NB4 (cell line): ENCODE results near the gene MEGF9.

ENCODE experiments used
- DNase-seq: peaks from one replicate; pipeline ENCODE4 v3.0.0; 2010; ENCODE audit warnings: low read depth
- H3K4me3 ChIP-seq: one replicate; pipeline ENCODE4 v1.5.1; 2011; ENCODE audit warnings: mild to moderate bottlenecking, low read depth, low read length, moderate library complexity
- MYC ChIP-seq: IDR thresholded peaks from 2 replicates; pipeline ENCODE4 v1.6.1; 2011; ENCODE audit warnings: low read depth, low read length
- POLR2A ChIP-seq: IDR thresholded peaks from 2 replicates; pipeline ENCODE4 v1.6.1; 2011; ENCODE audit warnings: mild to moderate bottlenecking; ENCODE audit not compliant: insufficient read length; ENCODE audit errors: extremely low read depth
- TF ChIP-seq, protein P1 (sequence below): IDR thresholded peaks from 2 replicates; pipeline ENCODE4 v1.6.1; 2011; ENCODE audit warnings: low read depth, low read length
- TF ChIP-seq, protein P2 (sequence below): IDR thresholded peaks from one replicate; pipeline ENCODE4 v1.5.1; 2012; ENCODE audit warnings: low read depth, low read length

Gene MEGF9

DNA sequence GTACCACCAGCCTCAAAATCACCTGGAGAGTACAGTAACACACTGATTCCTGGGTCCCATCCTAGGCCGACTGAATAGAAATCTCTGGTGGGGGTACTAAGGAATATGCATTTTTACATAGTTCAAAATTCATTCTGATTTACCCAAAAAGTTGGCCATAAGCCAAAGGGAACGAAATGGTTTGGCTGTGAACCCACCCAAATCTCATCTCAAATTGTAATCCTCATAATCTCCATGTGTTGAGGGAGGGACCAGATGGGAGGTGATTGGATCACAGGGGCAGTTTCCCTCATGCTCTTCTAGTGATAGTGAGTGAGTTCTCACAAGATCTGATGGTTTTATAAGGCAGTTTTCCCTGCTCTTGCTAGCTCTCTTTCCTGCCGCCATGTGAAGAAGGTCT, 31.1 kb downstream of the MEGF9 start:
- DNase-seq, result no peak
- TF ChIP-seq POLR2A (no peak), MYC (no peak)
- TF ChIP-seq, protein P1, sequence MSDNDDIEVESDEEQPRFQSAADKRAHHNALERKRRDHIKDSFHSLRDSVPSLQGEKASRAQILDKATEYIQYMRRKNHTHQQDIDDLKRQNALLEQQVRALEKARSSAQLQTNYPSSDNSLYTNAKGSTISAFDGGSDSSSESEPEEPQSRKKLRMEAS, result no peak
- TF ChIP-seq, protein P2, sequence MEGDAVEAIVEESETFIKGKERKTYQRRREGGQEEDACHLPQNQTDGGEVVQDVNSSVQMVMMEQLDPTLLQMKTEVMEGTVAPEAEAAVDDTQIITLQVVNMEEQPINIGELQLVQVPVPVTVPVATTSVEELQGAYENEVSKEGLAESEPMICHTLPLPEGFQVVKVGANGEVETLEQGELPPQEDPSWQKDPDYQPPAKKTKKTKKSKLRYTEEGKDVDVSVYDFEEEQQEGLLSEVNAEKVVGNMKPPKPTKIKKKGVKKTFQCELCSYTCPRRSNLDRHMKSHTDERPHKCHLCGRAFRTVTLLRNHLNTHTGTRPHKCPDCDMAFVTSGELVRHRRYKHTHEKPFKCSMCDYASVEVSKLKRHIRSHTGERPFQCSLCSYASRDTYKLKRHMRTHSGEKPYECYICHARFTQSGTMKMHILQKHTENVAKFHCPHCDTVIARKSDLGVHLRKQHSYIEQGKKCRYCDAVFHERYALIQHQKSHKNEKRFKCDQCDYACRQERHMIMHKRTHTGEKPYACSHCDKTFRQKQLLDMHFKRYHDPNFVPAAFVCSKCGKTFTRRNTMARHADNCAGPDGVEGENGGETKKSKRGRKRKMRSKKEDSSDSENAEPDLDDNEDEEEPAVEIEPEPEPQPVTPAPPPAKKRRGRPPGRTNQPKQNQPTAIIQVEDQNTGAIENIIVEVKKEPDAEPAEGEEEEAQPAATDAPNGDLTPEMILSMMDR, result no peak
- H3K4me3 ChIP-seq, result no peak overlapping the region

DNA sequence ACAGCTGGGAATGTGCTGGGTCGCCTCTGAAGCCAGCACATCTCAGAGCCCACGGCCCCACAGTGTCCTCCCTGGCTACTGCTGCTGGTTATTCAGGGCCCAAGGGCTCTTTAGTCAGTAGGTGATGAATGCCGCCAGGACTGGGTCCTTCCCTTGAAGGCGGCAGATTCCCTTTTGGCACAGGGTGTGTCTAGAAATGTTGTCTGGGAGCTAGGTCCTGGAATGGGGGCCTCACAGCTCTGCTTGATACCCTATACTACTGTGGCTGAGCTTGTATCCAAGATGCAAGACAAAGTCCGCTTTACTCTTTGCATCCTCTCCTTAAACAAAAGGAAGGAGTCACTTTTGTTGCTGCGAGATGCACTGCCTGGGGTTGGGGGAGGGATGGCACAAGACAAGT, 33.1 kb downstream of the MEGF9 start:
- TF ChIP-seq, protein P2, result no peak
- TF ChIP-seq MYC, result no peak
- TF ChIP-seq POLR2A, result no peak
- TF ChIP-seq, protein P1, result no peak
- DNase-seq, result no peak
- H3K4me3 ChIP-seq, result no peak overlapping the region

DNA sequence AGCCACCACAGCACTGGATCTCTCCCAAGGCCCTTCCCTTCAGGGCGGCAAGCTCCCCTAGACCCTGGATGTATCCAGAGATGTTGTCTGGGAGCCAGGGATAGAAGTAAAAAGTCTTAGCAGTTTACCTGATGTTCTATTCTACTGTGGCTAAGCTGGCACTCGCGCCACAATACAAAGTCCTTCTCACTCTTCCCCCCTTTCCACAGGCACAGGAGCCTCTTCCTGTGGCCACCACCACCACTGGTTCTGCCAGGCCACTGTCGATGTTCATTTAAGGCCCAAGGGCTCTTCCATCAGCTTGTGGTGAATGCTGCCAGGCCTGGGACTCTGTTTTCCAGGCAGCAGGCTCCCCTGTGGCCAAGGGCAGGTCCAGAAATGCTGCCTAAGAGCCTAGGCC, 33.7 kb downstream of the MEGF9 start:
- H3K4me3 ChIP-seq, result no peak overlapping the region
- DNase-seq, result no peak
- TF ChIP-seq, protein P1, result no peak
- TF ChIP-seq, protein P2, result no peak
- no peak for TF ChIP-seq POLR2A

DNA sequence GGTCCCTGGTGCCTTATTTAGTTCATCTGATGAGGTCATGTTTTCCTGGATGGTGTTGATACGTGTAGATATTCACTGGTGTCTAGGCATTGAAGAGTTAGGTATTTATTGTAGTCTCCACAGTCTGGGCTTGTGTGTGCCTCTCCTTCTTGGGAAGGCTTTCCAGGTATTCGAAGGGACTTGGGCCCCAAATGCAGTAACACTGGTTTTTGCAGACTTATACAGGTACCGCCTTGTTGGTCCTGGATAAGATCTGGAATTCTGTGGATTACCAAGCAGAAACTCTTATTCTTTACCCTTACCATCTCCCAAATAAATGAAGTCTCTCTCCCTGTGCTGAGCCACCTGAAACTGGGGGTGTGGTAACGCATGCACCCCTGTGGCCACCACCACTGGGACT, 34.1 kb downstream of the MEGF9 start:
- H3K4me3 ChIP-seq, result no peak overlapping the region
- TF ChIP-seq MYC, result no peak
- no peak for TF ChIP-seq POLR2A
- TF ChIP-seq, protein P2, result no peak
- TF ChIP-seq, protein P1, result no peak
- DNase-seq, result no peak

DNA sequence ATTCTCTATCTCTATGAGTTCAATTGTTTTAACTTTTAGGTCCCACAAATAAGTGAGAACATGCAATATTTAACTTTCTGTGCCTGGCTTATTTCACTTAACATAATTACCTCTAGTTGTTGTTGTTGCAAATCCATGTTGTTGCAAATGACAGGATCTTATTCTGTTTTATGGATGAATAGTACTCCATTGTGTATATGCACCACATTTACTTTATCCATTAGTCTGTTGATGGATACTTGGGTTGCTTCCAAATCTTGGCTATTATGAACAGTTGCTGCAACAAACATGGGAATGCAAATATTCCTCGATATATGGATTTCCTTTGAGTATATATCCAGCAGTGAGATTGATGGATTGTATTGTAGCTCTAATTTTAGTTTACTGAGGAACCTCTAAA, 36.3 kb downstream of the MEGF9 start:
- no peak for TF ChIP-seq POLR2A
- TF ChIP-seq, protein P1, result no peak
- TF ChIP-seq, protein P2, result no peak
- TF ChIP-seq MYC, result no peak
- no peak for DNase-seq
- H3K4me3 ChIP-seq, result no peak overlapping the region

DNA sequence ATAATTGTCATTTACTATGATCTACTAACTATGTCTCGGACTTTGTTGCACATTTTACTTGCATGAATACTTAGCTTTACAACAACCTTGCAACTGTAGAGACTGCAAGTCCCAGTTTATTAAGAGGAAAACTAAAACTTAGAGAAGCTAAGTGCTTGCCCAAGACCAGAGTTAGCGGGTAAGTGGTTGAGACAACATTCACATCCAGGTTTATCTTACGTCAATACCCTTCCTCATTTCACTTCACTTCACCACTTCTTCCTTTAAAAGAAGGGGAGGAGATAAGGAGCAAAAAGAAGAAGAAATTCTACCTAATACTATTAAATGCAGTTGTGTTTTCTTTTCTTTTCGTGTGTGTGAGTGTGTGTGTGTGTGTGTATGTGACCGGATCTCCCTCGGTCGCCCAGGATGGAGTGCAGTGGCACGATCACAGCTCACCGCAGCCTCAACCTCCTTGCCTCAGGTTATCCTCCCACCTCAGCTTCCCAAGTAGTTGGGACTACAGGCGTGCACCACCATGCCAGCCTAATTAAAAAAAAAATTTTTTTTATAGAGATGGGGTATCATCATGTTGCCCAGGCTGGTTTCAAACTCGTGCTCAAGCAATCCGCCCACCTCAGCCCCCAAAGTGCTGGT, 37.4 kb downstream of the MEGF9 start:
- DNase-seq, result peak; percentile 22
- no peak overlapping the region for H3K4me3 ChIP-seq
- TF ChIP-seq, protein P2, result no peak
- TF ChIP-seq, protein P1, result no peak
- no peak for TF ChIP-seq MYC
- TF ChIP-seq POLR2A, result no peak
